Stomach (tissue), 9 donors: Measurements from ENCODE around the gene AUH. TPM values are rescaled to one million over a fixed set of nuclear protein-coding genes. Genes with fewer than 3 reads are reported as not detected.

Experiments
- DNase-seq, 2 donors: peaks; one replicate each; pipeline versions ENCODE4 v3.0.0 to v3.0.0-alpha.2; 2013 to 2019
- H3K27ac ChIP-seq, 5 donors: fragments of 200-600 bp in 4 of 5; sonication (generic) in 4 of 5; one replicate each; pipeline ENCODE4 v1.5.1; 2013 to 2019; ENCODE audit warnings: mild to moderate bottlenecking in 1 of 5, moderate library complexity in 1 of 5
- H3K27me3 ChIP-seq, 3 donors: fragments of 200-600 bp; sonication (generic); one replicate each; pipeline ENCODE4 v1.5.1; 2017 to 2019; ENCODE audit warnings: mixed run types in 1 of 3
- H3K36me3 ChIP-seq, 4 donors: fragments of 200-600 bp; sonication (generic); 1 replicate in 3 of 4; 2 replicates in 1 of 4; pipeline ENCODE4 v1.5.1; 2016 to 2019
- H3K4me1 ChIP-seq, 4 donors: fragments of 200-600 bp; sonication (generic); one replicate each; pipeline ENCODE4 v1.5.1; 2016 to 2019
- H3K4me3 ChIP-seq, 4 donors: fragments of 200-600 bp; sonication (generic) in 3 of 4; one replicate each; pipeline ENCODE4 v1.5.1; 2016 to 2019; ENCODE audit warnings: mild to moderate bottlenecking in 1 of 4
- H3K9me3 ChIP-seq, 4 donors: fragments of 200-600 bp; sonication (generic); one replicate each; pipeline ENCODE4 v1.5.1; 2016 to 2019
- CTCF ChIP-seq, 7 experiments: fragments of 450-650 bp in 4 of 7; fragments of 200-600 bp in 3 of 7; sonication (generic) in 3 of 7; IDR thresholded peaks; one replicate each; pipeline ENCODE4 v1.5.1; 2016 to 2019; ENCODE audit warnings: antibody characterized with exemption in 7 of 7, control low read depth in 2 of 7, mild to moderate bottlenecking in 1 of 7
- EP300 ChIP-seq: sonication (generic); formaldehyde crosslinking; IDR thresholded peaks from one replicate; pipeline ENCODE4 v1.6.1; 2017; ENCODE audit warnings: antibody characterized with exemption
- POLR2A ChIP-seq, 4 donors: fragments of 450-650 bp; IDR thresholded peaks; one replicate each; pipeline ENCODE4 v1.6.1; 2016; ENCODE audit warnings: antibody characterized with exemption in 4 of 4, control low read depth in 2 of 4, mild to moderate bottlenecking in 1 of 4, moderate library complexity in 1 of 4
- POLR2AphosphoS5 ChIP-seq, 3 donors: sonication (generic); formaldehyde crosslinking; IDR thresholded peaks; one replicate each; pipeline ENCODE4 v1.6.1; 2016; ENCODE audit warnings: antibody characterized with exemption in 3 of 3
- WGBS, 5 donors: extraction: QIAGEN DNeasy Blood & Tissue Kit in 3 of 5; methylation state at CpG; one replicate each; pipeline versions ENCODE4 v1.1.5 to v1.1.7; 2013 to 2018; 5-methylcytosine and 5-hydroxymethylcytosine counted together
- intact Hi-C: fragments of 100-400 bp; cut with DNase I; formaldehyde crosslinking; loops from one replicate; pipeline ENCODE4 v1.15.1; 2023; ENCODE audit warnings: low total_unique reads
- polyA plus RNA-seq, 3 donors: library from polyadenylated mRNA; stranded (reverse); fragments of 200-250 nt; gene quantifications; one replicate each; pipeline ENCODE4 v1.2.3, GENCODE V29; 2013
- total RNA-seq, 5 donors: library from RNA; depleted of rRNA; stranded (reverse); fragments of >200 nt; gene quantifications; one replicate each; pipeline versions ENCODE4 v1.1.0 to v1.2.3, GENCODE V29; 2014 to 2016
- donor health status: healthy with polysubstance abuse.
- donor health status: Bipolar disorder and iron deficiency.
- donor health status: healthy.

The AUH gene
- total and polyA plus RNA-seq, 8 donors, result 5.8 to 331 (median 24.5) TPM

- Histone ChIP-seq H3K4me1 (no peaks in the 10 kb centered on the region), H3K27me3 (no peaks in the 10 kb centered on the region), H3K27ac (no peak overlapping the region), H3K9me3 (no peaks in the 10 kb centered on the region), H3K36me3 (peaks cover 0 to 25% (median 9%) of the 10 kb centered on the region in 4 donors), H3K4me3 (no peak overlapping the region)
- no peak for TF ChIP-seq POLR2A (IDR thresholded peaks at IDR 0.05)
- TF ChIP-seq EP300, result no peak
- TF ChIP-seq CTCF (IDR thresholded peaks at IDR 0.05), result no peak
- TF ChIP-seq POLR2AphosphoS5 (IDR thresholded peaks at IDR 0.05), result no peak
- DNase-seq, result no peak
- intact Hi-C loops, result no loop called here
These were observed 40.0 kb downstream of the AUH start for GRCh38 chr9:91321691-91322090.

GRCh38 chr9:91320299-91320698 lies 41.4 kb downstream of the AUH start:
- peaks cover 0 to 25% (median 7%) of the 10 kb centered on the region in 4 donors for H3K36me3 ChIP-seq
- no peak for DNase-seq
- peaks cover 0 to 4% (median 0%) of the 10 kb centered on the region in 4 donors for H3K4me1 ChIP-seq
- TF ChIP-seq CTCF (IDR thresholded peaks at IDR 0.05) (no peak), EP300 (no peak), POLR2A (IDR thresholded peaks at IDR 0.05) (no peak), POLR2AphosphoS5 (IDR thresholded peaks at IDR 0.05) (no peak)
- intact Hi-C loops, result no loop called here
- no peaks in the 10 kb centered on the region for H3K27me3 ChIP-seq
- H3K4me3 ChIP-seq, result no peak overlapping the region
- no peak overlapping the region for H3K27ac ChIP-seq
- no peaks in the 10 kb centered on the region for H3K9me3 ChIP-seq
- WGBS, 5 donors, result 80 to 92% (median 87%) methylated on average over 4 of the region's 4 CpGs

- no peak for DNase-seq
These were observed 45.6 kb downstream of the AUH start for GRCh38 chr9:91316093-91316492.

GRCh38 chr9:91315191-91315590 lies 46.5 kb downstream of the AUH start:
- no peaks in the 10 kb centered on the region for H3K27me3 ChIP-seq
- peaks cover 0 to 16% (median 5%) of the 10 kb centered on the region in 4 donors for H3K36me3 ChIP-seq
- intact Hi-C loops, result no loop called here
- H3K9me3 ChIP-seq, result no peaks in the 10 kb centered on the region
- no peak overlapping the region for H3K27ac ChIP-seq
- WGBS, 5 donors, result 72 to 85% (median 79%) methylated on average over 5 of the region's 5 CpGs
- peaks cover 0 to 9% (median 3%) of the 10 kb centered on the region in 4 donors for H3K4me1 ChIP-seq
- TF ChIP-seq POLR2AphosphoS5 (IDR thresholded peaks at IDR 0.05) (no peak), POLR2A (IDR thresholded peaks at IDR 0.05) (no peak), EP300 (no peak), CTCF (IDR thresholded peaks at IDR 0.05) (no peak)
- peak; percentile 63 to 83 for DNase-seq
- no peak overlapping the region for H3K4me3 ChIP-seq

More at GRCh38 chr9:91316093-91316492, 45.6 kb downstream of the AUH start:
- intact Hi-C loops, result no loop called here
- peaks cover 0 to 18% (median 5%) of the 10 kb centered on the region in 4 donors for H3K36me3 ChIP-seq
- no peak overlapping the region for H3K27ac ChIP-seq
- no peak overlapping the region for H3K4me3 ChIP-seq
- TF ChIP-seq CTCF (IDR thresholded peaks at IDR 0.05) (no peak), EP300 (no peak), POLR2A (IDR thresholded peaks at IDR 0.05) (no peak), POLR2AphosphoS5 (IDR thresholded peaks at IDR 0.05) (no peak)
- WGBS, 5 donors, result 44 to 79% (median 67%) methylated on average over 1 of the region's 1 CpG
- no peaks in the 10 kb centered on the region for H3K9me3 ChIP-seq
- no peaks in the 10 kb centered on the region for H3K27me3 ChIP-seq
- peaks cover 0 to 9% (median 3%) of the 10 kb centered on the region in 4 donors for H3K4me1 ChIP-seq
